ENCODE measurements around the gene MAN2B2. TPM values are rescaled to one million over a fixed set of nuclear protein-coding genes. Genes with fewer than 3 reads are reported as not detected.

The MAN2B2 gene
- total and polyA plus RNA-seq, 2 of the 8 experiments (the other 6 are each of a cell fraction or from before 2014, with no cell fraction given): 3.3 to 4.0 TPM

DNA sequence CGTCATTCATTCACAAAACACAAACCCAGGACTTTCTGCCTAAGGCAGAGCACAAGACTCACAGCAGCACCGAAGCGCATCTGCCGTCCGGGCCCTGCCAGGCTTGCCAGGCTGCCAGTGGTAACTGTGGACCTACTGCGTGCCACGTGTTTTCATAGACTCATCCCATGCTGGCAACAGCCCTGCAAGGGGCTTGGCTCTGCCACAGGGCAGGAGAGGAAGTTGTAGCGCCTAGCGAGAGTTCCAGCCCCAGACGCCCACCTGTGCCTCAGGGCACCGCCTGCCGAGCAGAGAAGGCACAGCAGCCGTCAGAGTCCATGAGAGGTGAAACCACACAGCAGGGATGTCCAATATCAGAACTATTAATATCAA lies 46.6 kb downstream of the MAN2B2 start:
- no peak overlapping the region for H2AFZ ChIP-seq (ENCODE audit: low read length)
- no peak overlapping the region for H2BK15ac ChIP-seq (ENCODE audit: low read length)
- DNase-seq (ENCODE audit: low read depth in 1 of 2, low spot score in 2 of 2) (no peak), FAIRE-seq (no peak)
- H3K14ac ChIP-seq (ENCODE audit: insufficient read length): no peak overlapping the region
- H3K27me3 ChIP-seq (replicated peaks in 1 of 4; ENCODE audit: control insufficient read depth in 3 of 4, extremely low read depth in 1 of 4, insufficient read depth in 3 of 4, low read length in 3 of 4): no peaks in the 10 kb centered on the region
- no peak overlapping the region for H2BK5ac ChIP-seq (ENCODE audit: low read depth, low read length)
- H3K23ac ChIP-seq (ENCODE audit: insufficient read length): no peak overlapping the region
- POLR2A ChIA-PET (ENCODE audit: partially characterized antibody): no interaction called here
- no peaks in the 10 kb centered on the region; a peak in 1 of 8 replicates for H3K36me3 ChIP-seq (ENCODE audit: control insufficient read depth in 2 of 4, insufficient read depth in 4 of 4, low read length in 3 of 4)
- no peaks in the 10 kb centered on the region for H3K79me2 ChIP-seq (ENCODE audit: control insufficient read depth in 1 of 2, insufficient read depth in 2 of 2, low read length in 2 of 2)
- TF ChIP-seq SP4 (IDR thresholded peaks at IDR 0.05; ENCODE audit: low read length) (no peak), RXRA (IDR thresholded peaks at IDR 0.05; ENCODE audit: insufficient read depth, low read depth, low read length) (no peak), BCL11A (IDR thresholded peaks at IDR 0.05; ENCODE audit: low read depth in 2 of 2, low read length in 2 of 2) (no peak), CTBP2 (IDR thresholded peaks at IDR 0.05; ENCODE audit: borderline replicate concordance, insufficient read depth, insufficient read length, low read length) (no peak), SIRT6 (IDR thresholded peaks at IDR 0.05; ENCODE audit: low read length) (no peak), SRF (IDR thresholded peaks at IDR 0.05; ENCODE audit: low read depth, low read length) (no peak), HDAC2 (IDR thresholded peaks at IDR 0.05; ENCODE audit: borderline replicate concordance in 1 of 2, low read depth in 2 of 2, low read length in 2 of 2) (no peak), JUN (IDR thresholded peaks at IDR 0.05; ENCODE audit: low read depth, low read length) (no peak)
- TF ChIP-seq, protein P1, sequence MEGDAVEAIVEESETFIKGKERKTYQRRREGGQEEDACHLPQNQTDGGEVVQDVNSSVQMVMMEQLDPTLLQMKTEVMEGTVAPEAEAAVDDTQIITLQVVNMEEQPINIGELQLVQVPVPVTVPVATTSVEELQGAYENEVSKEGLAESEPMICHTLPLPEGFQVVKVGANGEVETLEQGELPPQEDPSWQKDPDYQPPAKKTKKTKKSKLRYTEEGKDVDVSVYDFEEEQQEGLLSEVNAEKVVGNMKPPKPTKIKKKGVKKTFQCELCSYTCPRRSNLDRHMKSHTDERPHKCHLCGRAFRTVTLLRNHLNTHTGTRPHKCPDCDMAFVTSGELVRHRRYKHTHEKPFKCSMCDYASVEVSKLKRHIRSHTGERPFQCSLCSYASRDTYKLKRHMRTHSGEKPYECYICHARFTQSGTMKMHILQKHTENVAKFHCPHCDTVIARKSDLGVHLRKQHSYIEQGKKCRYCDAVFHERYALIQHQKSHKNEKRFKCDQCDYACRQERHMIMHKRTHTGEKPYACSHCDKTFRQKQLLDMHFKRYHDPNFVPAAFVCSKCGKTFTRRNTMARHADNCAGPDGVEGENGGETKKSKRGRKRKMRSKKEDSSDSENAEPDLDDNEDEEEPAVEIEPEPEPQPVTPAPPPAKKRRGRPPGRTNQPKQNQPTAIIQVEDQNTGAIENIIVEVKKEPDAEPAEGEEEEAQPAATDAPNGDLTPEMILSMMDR (IDR thresholded peaks at IDR 0.05; ENCODE audit: control extremely low read depth in 1 of 3, insufficient read depth in 1 of 3, low read depth in 1 of 3, low read length in 3 of 3): no peak
- no peak overlapping the region for H3K4ac ChIP-seq (replicated peaks; ENCODE audit: insufficient read length, low read depth, low read length)
- H4K91ac ChIP-seq (replicated peaks; ENCODE audit: insufficient read length, low read length): no peak overlapping the region
- H3K4me1 ChIP-seq (replicated peaks in 1 of 4; ENCODE audit: control insufficient read depth in 3 of 4, insufficient read depth in 4 of 4, low read length in 3 of 4): no peaks in the 10 kb centered on the region
- CTCF ChIA-PET (ENCODE audit: partially characterized antibody): interaction anchor here (0.7 to 1.0 kb wide), 3 partner anchors 25 to 392 kb away, joined by 3 to 4 read pairs (median 4); no protein-coding TSS in a partner anchor
- no peak overlapping the region for H2AK5ac ChIP-seq (ENCODE audit: low read depth, low read length)
- no peak overlapping the region for H2BK120ac ChIP-seq (replicated peaks; ENCODE audit: low read depth, low read length)
- H4K5ac ChIP-seq (ENCODE audit: insufficient read length, low read depth, low read length): no peak overlapping the region
- H2BK20ac ChIP-seq (ENCODE audit: low read length): no peak overlapping the region
- no peaks in the 10 kb centered on the region for H3K79me1 ChIP-seq (ENCODE audit: low read depth, low read length)
- peaks cover 0 to 8% of the 10 kb centered on the region in 2 experiments for H4K20me1 ChIP-seq (replicated peaks in 1 of 2; ENCODE audit: control insufficient read depth in 1 of 2, insufficient read depth in 2 of 2, low read length in 2 of 2)
- no peak overlapping the region for H3K18ac ChIP-seq (ENCODE audit: extremely low read depth, low read length)
- H3K27ac ChIP-seq (ENCODE audit: low read depth, low read length): no peak overlapping the region
- H3K4me2 ChIP-seq (ENCODE audit: insufficient read depth in 1 of 2, low read depth in 2 of 2, low read length in 2 of 2): no peak overlapping the region
- H3K56ac ChIP-seq (replicated peaks; ENCODE audit: insufficient read length, low read depth, low read length): no peak overlapping the region
- no peak overlapping the region for H2BK12ac ChIP-seq (ENCODE audit: low read depth, low read length)
- no peaks in the 10 kb centered on the region for H3K9me3 ChIP-seq (ENCODE audit: insufficient read depth in 2 of 2, low read depth in 1 of 2, low read length in 1 of 2)
- H3K23me2 ChIP-seq (ENCODE audit: low read depth, low read length): no peaks in the 10 kb centered on the region
- 95% methylated on average over 13 of the region's 13 CpGs; no CpG with 5 or more reads in 1 of the 2 experiments for WGBS, 2 experiments (ENCODE audit: extremely low coverage in 1 of 2, insufficient coverage in 1 of 2, insufficient read length in 1 of 2, insufficient replicate concordance in 2 of 2, low coverage in 1 of 2, low lambda C conversion rate in 2 of 2, missing lambda C conversion rate in 1 of 2)
- no peak overlapping the region for H3K9ac ChIP-seq (replicated peaks in 1 of 4; ENCODE audit: extremely low read depth in 1 of 4, low read depth in 3 of 4, low read length in 3 of 4)
- no peak overlapping the region for H3K4me3 ChIP-seq (ENCODE audit: extremely low read depth in 1 of 4, insufficient read depth in 2 of 4, low read depth in 3 of 4, low read length in 4 of 4)
- no peak overlapping the region for H4K8ac ChIP-seq (ENCODE audit: extremely low read depth, insufficient read depth, low read length)

Measured in H1 (cell line).